ENCODE results near the gene PON2. TPM values are rescaled to one million over a fixed set of nuclear protein-coding genes. Genes with fewer than 3 reads are reported as not detected.

Gene PON2
- polyA plus RNA-seq (2012; ENCODE audit: missing spikeins), result 10.6 TPM

DNA sequence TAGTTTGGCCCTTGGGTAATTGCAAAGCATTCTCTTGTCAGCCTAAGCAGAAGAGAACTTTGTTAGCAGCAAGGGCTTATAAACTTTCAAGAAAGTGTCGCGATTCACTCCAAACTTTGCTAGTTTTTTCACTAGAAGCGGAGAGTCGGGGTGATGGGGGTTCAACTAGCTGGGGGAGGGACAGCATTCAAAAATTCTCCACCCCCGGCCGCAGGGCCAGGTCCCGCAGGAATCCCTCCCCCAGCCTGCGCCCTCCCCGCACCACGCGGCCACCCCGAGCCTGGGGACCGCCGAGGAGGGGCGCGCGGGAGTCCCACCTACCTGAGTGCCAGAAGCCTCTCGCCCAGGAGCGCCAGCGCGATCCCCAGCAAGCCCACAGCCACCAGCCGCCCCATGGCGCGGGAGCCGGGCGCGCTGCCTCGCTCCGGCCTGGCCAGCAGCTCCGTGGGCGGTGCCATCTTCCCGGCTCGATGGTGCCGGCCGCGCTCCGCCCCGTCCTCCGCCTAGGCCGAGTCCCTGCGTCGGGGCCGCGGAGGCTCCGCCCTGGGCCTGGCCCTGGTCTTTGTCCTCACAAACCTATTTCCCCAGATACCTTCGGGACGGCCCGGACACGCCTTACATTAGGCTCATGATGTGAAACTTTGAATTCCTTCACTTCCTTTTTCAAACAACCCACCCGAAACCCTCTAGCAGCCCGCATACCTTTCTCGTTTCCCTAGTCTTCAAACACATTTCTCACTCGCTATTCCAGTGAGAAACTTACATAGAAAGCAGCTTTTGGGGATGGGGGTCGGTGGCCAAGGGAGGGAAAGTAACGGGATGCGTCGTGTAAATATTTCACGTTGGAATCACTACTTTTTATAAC, at the start of gene PON2:
Gene PON2 (minus strand): TSS at position 472 of the 865 bp plus-strand sequence. CDS start 77 bp downstream, at position 395.
- FAIRE-seq, result peak; percentile 74
- peak; percentile 44 for DNase-seq (ENCODE audit: insufficient read length)
- peak; percentile 70; the same call in 1 of the 2 replicates for TF ChIP-seq POLR2A (IDR thresholded peaks at IDR 0.05; ENCODE audit: low read depth, low read length)
- no peak for TF ChIP-seq POLR2AphosphoS5 (IDR thresholded peaks at IDR 0.05; ENCODE audit: low read depth, low read length)
- TF ChIP-seq TAF1 (IDR thresholded peaks at IDR 0.05; ENCODE audit: borderline replicate concordance, low read depth, low read length), result no peak

DNA sequence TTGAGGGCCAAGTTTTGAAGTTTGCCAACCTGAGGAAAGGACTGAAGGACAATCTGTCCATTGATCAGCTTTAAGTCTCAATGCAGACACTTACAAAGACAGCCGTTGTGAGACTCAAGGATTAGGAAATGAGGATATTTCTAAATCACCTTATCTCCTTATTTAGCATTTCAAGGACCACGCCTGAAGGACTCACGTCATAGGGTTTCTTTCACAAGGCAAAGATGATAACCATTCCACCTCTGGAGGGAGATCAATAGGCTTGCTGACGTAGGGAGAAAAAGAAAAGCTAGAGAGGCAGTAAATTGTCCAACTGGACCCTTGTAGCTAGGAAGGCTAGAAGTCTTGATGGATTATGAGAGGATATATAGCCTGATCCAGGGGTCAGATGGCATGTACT, 47.6 kb upstream of the PON2 start:
- DNase-seq (ENCODE audit: insufficient read length) (no peak), FAIRE-seq (no peak)
- TF ChIP-seq TAF1 (IDR thresholded peaks at IDR 0.05; ENCODE audit: borderline replicate concordance, low read depth, low read length) (no peak), POLR2A (IDR thresholded peaks at IDR 0.05; ENCODE audit: low read depth, low read length) (no peak), POLR2AphosphoS5 (IDR thresholded peaks at IDR 0.05; ENCODE audit: low read depth, low read length) (no peak)

DNA sequence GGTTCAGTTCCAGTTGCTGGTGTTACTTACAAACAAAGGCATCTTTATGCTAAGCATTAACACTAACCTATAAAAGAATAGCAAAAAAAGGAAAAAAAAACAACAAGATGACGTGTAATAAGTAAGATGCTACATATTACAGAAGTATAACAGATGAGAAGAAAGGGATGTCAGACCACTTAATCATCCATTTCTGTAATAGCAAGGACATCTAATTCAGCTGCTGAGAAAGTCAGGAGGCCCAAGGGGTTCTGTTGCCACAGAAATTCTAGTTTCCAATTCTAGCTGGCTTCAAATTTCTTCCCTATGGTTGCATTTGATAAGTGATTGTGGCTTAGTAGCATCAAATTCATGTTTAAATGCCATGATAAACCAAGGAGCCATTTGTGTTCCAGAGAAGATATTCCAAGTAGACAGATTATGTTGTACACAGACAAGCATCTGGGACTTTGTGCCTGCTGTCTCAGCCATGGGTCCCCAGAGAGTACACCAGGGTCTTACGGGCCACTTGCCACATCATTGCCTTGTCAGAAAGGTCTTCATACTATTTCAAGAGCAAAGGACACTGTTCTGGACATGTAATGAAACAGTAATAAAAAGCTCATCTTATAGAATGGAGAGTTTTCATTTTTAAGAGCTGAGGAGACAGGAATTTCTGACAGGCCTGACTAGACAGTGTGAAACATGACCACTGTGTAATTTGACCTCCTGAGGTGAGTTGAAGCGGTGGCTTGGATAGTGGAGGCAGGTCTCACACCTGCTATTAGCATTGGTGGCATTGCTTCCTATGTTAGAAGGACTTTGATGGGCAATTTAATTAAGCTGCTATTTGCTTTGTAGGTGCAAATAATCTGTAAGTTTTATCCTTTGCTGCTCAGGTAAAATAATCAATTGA, 46.7 kb upstream of the PON2 start:
- DNase-seq (ENCODE audit: insufficient read length) (no peak), FAIRE-seq (no peak)
- TF ChIP-seq POLR2AphosphoS5 (IDR thresholded peaks at IDR 0.05; ENCODE audit: low read depth, low read length) (no peak), POLR2A (IDR thresholded peaks at IDR 0.05; ENCODE audit: low read depth, low read length) (no peak), TAF1 (IDR thresholded peaks at IDR 0.05; ENCODE audit: borderline replicate concordance, low read depth, low read length) (no peak)

DNA sequence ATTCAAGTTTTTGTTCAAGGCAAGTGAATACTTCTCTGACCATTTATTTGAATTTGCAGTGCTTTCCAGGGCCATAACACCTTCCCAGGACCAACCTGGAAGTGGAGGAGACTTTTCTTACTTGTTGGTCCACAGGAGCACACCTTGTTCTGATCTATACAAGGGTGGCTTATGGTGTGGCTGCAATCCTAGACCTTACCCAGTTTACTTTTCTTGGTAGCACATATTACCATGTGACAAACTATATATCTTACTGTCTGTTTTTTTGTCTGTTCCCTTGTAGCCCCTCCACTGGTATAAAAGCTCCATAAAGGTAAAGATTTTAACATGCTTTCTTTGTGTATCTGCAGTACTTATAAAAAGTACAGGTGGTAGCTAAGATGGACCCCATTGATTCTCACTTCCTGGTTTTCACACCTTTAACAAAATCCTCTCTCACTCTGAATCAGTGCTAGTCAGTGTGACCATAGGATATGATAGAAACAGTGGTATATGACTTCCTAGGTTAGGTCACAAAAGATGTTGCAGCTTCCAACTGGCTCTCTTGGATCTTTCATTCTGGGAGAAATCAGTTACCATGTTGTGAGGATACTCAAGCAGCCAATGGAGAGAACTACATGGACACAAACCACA, 45.3 kb upstream of the PON2 start:
- DNase-seq (ENCODE audit: insufficient read length) (no peak), FAIRE-seq (peak; percentile 38)
- TF ChIP-seq POLR2AphosphoS5 (IDR thresholded peaks at IDR 0.05; ENCODE audit: low read depth, low read length) (no peak), POLR2A (IDR thresholded peaks at IDR 0.05; ENCODE audit: low read depth, low read length) (no peak), TAF1 (IDR thresholded peaks at IDR 0.05; ENCODE audit: borderline replicate concordance, low read depth, low read length) (no peak)

DNA sequence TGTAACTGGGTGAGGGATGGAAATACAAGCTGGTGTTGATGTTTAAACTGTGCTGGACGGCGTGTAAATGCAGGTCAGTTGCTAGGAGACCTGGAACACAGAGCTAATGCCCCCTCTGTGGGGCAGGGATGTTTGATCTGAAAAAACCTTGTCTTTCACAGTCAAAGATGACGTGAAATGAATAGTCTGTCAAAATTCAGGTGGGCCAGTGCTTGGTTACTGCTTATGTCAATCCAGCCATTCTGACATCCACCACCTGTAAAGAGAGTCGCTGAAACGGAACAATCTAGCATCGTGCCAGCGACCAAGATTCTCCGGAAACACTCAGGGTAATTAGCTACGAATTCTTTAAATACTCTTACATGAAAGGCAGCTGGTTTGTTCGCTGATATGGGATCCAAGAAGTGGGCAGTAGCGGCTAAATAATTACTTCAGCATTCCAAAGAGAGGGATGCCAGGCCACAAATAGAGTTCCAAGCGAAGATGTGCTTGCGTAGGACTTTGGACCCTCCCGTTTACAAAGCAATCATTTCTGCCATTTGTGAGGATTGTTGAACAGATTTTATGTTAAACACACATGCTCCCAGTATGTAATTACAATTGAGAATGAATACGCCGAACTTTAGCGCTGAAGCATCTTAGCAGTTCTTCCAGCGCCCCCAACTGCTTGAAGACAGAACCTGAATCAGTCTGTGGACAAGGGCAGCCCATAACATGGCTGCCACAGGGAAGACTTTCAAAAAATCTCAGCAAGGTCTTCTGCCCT, 43.6 kb upstream of the PON2 start:
- FAIRE-seq (no peak), DNase-seq (ENCODE audit: insufficient read length) (no peak)
- no peak for TF ChIP-seq TAF1 (IDR thresholded peaks at IDR 0.05; ENCODE audit: borderline replicate concordance, low read depth, low read length)
- no peak for TF ChIP-seq POLR2A (IDR thresholded peaks at IDR 0.05; ENCODE audit: low read depth, low read length)
- no peak for TF ChIP-seq POLR2AphosphoS5 (IDR thresholded peaks at IDR 0.05; ENCODE audit: low read depth, low read length)

DNA sequence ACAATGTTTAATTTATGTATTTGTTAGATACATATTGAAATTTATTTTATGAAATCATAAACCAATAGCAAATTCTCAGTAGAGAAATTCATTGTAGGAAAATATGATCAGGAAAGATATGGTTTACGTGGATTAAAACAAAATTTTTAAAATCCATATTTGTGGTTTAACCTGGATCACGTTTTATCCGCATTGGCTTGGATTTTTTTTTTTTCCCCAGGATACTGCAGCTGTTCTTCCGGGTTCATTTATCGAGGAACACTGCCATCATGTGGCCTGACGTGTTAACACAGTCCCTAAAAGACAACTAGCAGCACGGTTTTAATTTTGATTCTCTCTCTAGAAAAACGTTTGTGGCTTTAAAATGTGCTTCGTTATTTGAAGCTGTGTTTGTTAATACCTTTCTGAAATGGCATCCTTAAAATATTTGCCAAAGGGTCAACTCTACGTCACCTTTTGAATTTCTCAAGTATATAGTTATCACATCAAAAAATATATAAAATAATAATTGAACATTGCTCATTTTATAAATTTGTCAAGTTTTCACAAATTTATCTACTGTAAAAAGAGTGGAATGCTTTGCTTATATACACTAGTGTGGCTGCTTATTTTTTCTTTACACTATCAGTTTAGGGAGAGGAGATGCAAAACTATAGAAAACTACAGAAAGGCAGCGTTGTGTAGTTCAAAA, 42.2 kb upstream of the PON2 start:
- no peak for TF ChIP-seq POLR2A (IDR thresholded peaks at IDR 0.05; ENCODE audit: low read depth, low read length)
- no peak for TF ChIP-seq TAF1 (IDR thresholded peaks at IDR 0.05; ENCODE audit: borderline replicate concordance, low read depth, low read length)
- TF ChIP-seq POLR2AphosphoS5 (IDR thresholded peaks at IDR 0.05; ENCODE audit: low read depth, low read length), result no peak
- FAIRE-seq, result peak; percentile 85
- no peak for DNase-seq (ENCODE audit: insufficient read length)

DNA sequence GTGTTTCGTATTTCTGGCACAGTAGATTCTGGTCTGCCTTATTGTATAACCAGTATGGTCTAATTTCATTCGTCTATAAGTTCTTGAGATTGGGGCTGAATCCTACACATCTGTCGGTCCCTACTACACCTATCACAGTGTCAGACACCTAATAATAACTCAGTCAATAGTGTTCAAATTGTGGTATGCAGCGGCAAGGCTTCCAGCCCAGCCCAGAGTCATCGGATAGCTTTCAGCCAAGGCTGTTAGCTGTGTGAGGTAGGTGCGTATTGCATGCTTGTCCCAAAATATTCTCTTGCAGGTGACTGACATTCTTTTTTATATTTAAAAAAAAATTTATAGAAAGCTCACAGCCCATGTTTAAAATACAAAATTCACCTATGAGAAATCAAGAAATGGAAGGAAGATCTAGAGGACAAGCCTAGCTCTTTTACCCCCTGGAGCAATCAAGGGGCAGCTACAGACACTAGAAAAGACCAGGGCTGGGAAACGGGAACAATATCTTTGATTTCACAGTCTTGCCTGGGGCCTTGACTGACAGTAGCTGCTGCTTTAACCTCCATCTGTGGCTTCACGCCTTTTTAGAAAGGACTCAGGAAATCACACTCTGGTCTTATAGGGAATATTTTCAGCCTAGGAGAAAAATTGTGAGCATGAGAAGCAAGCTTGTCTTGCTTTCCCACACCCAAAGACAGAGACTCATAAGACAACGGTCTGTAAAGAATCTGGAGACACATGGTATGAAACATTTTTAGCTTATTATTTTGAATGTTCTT, 41.4 kb upstream of the PON2 start:
- TF ChIP-seq POLR2AphosphoS5 (IDR thresholded peaks at IDR 0.05; ENCODE audit: low read depth, low read length), result no peak
- no peak for TF ChIP-seq TAF1 (IDR thresholded peaks at IDR 0.05; ENCODE audit: borderline replicate concordance, low read depth, low read length)
- TF ChIP-seq POLR2A (IDR thresholded peaks at IDR 0.05; ENCODE audit: low read depth, low read length), result no peak
- FAIRE-seq (no peak), DNase-seq (ENCODE audit: insufficient read length) (no peak)

DNA sequence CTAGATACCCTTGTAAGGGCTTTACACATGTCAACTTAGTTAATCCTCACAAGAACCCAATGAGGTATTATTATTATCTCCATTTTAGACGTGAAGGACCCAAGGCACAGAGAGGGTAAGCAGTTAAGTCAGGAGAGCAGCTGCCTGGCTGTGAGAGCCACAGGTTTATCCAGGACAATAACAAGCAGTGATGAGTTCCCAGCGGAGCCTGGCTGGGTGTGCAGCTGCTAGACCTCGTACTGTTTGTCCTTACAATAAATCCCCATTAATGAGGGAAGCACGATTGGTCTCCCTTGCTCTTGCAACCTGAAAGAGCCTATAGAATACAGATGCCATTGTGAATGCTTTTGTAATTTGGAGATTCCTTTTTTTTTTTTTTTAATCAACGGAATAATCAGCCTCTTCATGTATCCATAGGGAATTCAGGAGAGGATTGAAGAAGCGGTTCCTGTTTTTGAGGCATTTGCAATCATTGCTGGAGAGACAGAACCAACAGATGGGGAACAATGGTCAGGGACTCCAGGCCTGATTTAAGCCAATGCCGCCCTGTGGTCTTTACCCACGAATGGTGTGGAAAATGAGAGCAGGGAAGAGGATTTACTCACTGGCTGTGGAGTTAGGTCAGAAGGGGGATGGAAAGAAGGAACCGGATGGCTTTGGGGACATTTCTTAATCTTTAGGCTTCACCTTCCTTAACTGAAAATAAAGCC, 38.6 kb upstream of the PON2 start:
- DNase-seq (ENCODE audit: insufficient read length) (no peak), FAIRE-seq (no peak)
- no peak for TF ChIP-seq TAF1 (IDR thresholded peaks at IDR 0.05; ENCODE audit: borderline replicate concordance, low read depth, low read length)
- TF ChIP-seq POLR2AphosphoS5 (IDR thresholded peaks at IDR 0.05; ENCODE audit: low read depth, low read length), result no peak
- no peak for TF ChIP-seq POLR2A (IDR thresholded peaks at IDR 0.05; ENCODE audit: low read depth, low read length)

DNA sequence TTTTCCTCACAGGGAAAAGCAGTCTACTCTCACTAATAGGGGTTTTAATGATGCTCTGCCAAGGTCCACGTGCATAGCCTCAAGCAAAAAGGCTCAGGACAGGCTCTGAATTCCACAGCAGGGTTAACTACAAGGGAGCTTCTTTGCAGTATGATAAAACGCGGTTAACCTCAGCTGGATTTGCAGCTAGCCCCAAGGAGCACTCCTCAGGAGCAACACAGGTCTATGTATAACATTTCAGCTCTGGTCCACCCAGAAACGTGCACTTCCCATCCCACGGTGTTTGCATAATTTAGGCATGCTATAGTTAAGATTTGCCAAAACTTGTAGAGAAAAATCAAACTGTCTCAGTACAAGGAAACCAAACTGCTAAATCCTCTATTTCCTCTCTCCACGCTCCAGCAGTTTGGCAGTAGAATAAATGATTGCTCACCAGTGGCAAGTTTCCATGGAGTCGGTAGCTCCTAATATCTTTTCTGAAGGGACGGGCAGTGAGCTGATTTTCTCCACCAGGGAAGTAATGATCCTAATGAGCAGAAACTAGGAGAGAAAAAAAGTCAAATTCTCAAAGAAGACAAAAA, 37.8 kb upstream of the PON2 start:
- DNase-seq (ENCODE audit: insufficient read length) (no peak), FAIRE-seq (no peak)
- no peak for TF ChIP-seq POLR2A (IDR thresholded peaks at IDR 0.05; ENCODE audit: low read depth, low read length)
- TF ChIP-seq POLR2AphosphoS5 (IDR thresholded peaks at IDR 0.05; ENCODE audit: low read depth, low read length), result no peak
- no peak for TF ChIP-seq TAF1 (IDR thresholded peaks at IDR 0.05; ENCODE audit: borderline replicate concordance, low read depth, low read length)
